ENCODE measurements around the gene RNF123.

RNF123 gene

DNA sequence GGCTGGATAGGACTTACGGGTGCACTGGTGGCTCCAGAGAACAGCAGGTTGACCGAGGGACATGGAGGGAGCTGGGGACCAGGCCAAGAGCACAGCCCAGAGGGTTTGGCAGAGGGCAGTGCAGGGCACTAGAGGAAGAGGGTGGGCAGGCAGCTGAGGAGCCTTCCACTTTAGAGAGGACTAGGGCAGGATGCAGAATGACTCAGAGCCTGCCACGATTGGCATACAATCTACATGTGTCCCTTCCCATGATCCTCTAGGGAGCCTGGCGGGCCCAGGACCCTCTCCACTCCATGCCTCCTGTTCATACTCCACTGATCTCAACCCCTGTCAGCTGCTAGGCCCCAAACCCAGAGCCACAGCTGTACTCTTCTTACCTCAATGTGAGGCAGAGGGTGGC, 29.6 kb upstream of the RNF123 start:
- no peak for DNase-seq

DNA sequence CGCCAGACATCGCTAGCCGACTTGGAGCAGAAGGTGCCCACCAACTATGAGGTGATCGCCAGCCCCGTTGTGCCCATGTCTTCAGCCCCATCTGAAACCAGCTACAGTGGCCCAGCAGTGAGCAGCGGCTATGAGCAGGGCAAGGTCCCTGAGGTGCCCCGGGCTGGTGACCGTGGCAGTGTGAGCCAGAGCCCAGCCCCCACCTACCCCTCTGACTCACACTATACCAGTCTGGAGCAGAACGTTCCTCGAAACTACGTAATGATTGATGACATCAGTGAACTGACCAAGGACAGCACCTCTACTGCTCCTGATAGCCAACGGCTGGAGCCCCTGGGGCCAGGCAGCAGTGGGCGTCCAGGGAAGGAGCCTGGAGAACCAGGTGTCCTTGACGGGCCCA, 28.1 kb upstream of the RNF123 start:
- no peak for DNase-seq

DNA sequence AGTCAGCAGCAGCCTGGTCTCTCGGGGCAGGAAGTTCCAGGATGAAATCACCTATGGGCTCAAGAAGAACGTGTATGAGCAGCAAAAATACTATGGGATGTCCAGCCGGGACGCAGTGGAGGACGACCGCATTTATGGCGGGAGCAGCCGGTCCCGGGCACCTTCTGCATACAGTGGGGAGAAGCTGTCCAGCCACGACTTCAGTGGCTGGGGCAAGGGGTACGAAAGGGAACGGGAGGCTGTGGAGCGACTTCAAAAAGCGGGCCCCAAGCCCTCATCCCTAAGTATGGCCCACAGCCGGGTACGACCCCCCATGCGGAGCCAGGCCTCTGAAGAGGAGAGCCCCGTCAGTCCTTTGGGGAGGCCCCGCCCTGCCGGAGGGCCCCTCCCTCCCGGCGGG, 27.3 kb upstream of the RNF123 start:
- no peak for DNase-seq

GRCh38 chr3:49662720-49663413, 26.5 kb upstream of the RNF123 start:
- no peak for DNase-seq

GRCh38 chr3:49663831-49664230, 25.5 kb upstream of the RNF123 start:
- no peak for DNase-seq

GRCh38 chr3:49664300-49664699, 25.1 kb upstream of the RNF123 start:
- no peak for DNase-seq

DNA sequence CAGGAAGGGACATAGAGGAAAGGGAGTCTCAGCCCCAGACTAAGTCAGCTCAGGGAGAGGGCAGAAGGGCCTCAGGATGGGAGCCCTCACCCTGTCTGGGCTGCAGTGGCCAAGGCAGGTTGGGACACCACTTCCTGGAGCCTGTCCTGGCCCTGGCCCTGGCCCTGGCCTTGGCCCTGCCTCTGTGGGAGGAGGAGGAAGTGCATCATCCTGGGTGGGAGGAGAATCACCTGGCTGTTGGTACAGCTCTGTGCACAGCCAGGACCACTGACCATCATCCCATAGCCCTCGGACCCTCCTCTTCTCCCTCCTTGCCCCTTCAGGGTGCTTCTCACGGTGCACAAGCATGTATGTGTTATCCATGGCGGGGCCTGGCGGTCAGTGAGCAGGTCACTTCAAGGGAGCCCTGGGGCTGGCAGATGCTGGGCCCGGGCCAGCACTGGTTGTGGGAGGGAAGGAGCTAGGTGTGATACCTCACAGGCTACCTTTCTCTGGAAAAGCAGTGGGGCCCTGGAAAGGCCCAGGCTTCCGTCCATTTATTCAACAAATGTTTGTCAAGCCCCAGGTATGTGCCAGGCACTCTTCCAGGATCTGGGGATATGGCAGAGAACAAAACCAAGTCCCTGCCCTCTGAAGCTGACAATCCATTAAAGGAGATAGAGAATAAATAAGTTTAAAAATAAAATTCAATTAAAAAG, 23.4 kb upstream of the RNF123 start:
- no peak for DNase-seq

GRCh38 chr3:49666592-49666991, 22.8 kb upstream of the RNF123 start:
- no peak for DNase-seq

- no peak for DNase-seq
Measured at GRCh38 chr3:49667701-49668413, 21.5 kb upstream of the RNF123 start.

GRCh38 chr3:49668414-49668797, 21.0 kb upstream of the RNF123 start:
- no peak for DNase-seq

DNA sequence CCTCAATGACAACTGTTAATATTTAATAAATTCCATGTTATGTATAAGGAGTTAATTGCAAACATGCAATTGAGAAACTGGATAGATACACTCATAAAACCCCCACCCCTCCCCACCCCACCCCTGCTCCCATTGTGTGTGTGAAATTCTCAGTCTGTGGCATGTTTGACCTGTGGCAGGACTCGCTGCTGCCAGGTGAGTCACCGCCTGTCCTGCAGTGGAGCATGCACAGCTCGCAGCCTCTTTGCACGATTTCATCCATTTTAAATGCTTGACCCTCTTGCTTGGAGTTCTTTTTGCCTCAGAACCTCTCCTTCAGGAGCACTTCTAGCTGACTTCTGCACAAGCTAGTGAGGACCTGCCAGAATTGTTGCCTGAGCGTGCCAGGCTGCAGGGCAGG, 20.5 kb upstream of the RNF123 start:
- no peak for DNase-seq

GRCh38 chr3:49669352-49669751, 20.0 kb upstream of the RNF123 start:
- DNase-seq: no peak

DNA sequence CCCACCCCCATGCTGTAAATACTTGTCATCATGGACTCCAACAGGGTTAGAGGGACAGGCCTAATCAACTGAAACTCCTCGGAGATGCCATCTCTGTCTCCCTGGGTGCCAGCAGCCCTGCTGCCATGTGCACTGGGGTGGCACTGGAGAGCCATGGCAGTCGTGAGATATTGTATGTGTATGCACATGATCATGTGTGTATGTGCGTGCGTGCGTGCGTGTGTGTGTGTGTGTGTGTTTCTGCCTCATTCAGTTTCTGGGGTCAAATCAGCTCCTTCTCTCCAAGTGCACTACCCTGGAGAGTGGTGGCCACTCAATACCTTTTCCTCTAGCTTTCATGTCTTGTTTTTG, 18.4 kb upstream of the RNF123 start:
- DNase-seq: no peak

- DNase-seq: no peak
Measured at GRCh38 chr3:49671291-49672288, 17.8 kb upstream of the RNF123 start.

DNA sequence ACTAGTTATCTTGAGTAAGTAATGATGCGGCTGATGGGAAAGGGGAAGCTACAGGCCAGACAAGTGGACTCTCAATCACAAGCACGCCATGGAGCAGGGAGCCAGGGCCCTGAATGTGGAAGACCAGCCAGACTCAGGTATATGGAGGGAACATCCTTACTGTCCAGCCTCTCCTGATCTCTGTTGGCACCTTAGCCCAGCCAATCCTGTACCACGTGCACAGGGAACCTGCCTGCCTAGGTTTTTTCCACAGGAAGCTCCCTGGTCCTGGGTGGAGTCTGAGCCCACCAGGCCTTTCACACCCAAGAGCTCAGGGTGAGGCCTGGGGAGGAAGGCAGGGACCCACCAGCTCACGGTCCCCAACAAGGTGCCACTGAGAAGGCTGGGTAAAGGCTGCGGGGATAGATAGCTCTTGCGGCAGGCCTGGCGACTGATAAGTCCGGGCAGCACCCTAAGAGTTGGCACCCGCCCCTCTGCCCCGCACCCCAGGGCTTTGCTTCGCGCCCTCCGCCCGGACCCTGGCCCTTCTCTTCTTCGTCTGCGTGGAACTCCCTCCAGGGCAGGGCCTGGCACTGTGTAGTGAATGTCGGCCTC, 16.1 kb upstream of the RNF123 start:
- no peak for DNase-seq

DNA sequence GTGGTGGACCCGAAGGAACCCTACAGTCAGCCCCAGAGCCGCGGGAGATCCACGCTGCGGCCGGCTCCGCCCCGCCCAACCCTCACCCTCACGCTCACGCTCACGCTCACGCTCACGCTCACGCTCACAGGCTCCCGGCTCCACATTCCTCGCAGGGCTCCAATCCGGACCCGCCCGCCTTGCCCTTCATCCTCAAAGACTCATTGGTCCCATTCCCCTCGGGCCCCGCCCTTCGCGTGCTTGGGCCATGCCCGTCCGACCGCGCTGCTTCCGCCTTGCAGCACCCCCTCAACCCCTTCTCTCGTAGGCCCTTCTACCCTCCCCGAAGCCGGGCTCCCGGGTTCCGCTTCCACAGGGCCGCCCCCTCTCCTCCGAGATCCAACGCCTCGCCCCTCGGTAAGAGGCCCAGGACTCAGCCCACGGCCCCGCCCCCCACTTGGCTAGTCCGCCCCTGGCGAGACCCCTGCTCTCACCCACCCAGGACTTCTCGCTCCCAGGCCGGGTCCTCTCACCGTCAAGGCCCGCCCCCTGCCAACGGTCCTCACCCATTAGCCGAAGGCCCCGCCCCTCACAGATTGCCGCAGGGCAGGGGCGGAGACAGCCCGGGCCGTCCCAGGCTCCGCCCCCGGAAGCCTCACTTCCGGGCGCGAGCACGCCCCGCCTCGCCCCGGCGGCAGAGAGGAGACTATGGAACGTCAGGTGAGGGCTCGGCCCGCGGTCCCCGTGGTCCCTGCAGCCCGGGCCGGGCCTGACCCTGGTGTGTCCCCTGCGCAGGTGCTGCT, 15.5 kb upstream of the RNF123 start, which contains the start of gene APEH:
Gene APEH (plus strand): TSS at position 637 of the 782 bp plus-strand sequence. CDS start 51 bp downstream, at position 688.
- DNase-seq: no peak

- no peak for DNase-seq
Measured at GRCh38 chr3:49674497-49674983, 14.8 kb upstream of the RNF123 start.

- no peak for DNase-seq
Measured at GRCh38 chr3:49675912-49676311, 13.4 kb upstream of the RNF123 start.

GRCh38 chr3:49680493-49681231, 8.7 kb upstream of the RNF123 start:
- DNase-seq: no peak

GRCh38 chr3:49681232-49681522, 8.2 kb upstream of the RNF123 start:
- DNase-seq: no peak

DNA sequence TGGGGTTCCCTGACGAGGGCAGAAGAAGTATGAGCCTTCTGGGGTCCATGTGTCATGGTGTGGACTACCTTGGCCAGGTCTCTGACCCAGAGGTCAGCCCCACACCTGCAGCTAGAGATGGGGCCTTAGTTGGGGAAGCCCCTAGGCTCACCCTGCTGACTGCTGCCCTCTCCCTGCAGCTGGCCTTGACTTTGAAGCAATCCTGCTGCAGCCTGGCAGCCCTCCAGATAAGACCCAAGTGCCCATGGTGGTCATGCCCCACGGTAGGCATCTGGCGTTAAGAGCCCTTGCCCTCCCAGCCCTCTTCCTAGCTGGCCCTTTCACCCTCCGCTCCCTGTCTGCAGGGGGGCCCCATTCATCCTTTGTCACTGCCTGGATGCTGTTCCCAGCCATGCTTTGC, 7.8 kb upstream of the RNF123 start:
- no peak for DNase-seq
